ENCODE data around the gene HPCA. TPM values are rescaled to one million over a fixed set of nuclear protein-coding genes. Genes with fewer than 3 reads are reported as not detected.

The HPCA gene
- total RNA-seq, 1 experiment from 2014 or later: not detected

- DNase-seq (ENCODE audit: low spot score): peak; percentile 79
These were observed 47.5 kb downstream of the HPCA start for GRCh38 chr1:32933742-32934322.

- no peak for DNase-seq (ENCODE audit: low spot score)
These were observed 48.2 kb downstream of the HPCA start for GRCh38 chr1:32934535-32934934.

GRCh38 chr1:32937061-32937460 lies 50.8 kb downstream of the HPCA start:
- DNase-seq (ENCODE audit: low spot score): no peak

GRCh38 chr1:32939655-32940371 lies 53.5 kb downstream of the HPCA start:
- peak; percentile 72 for DNase-seq (ENCODE audit: low spot score)

- DNase-seq (ENCODE audit: low spot score): no peak
These were observed 57.9 kb downstream of the HPCA start for GRCh38 chr1:32944180-32944579.

Other genes starting within 250 kb of the HPCA start
- gene ZBTB8OS, start 235.9 kb upstream of the HPCA start, total RNA-seq (2014; rRNA removed; shearing (Covaris generic)): 54.6 and 55.2 TPM in 2 replicates
- 102 and 123 TPM in 2 replicates for gene RBBP4, start 235.3 kb upstream of the HPCA start, total RNA-seq (2014; rRNA removed; shearing (Covaris generic))
- 39.9 and 51.3 TPM in 2 replicates for gene SYNC, start 183.7 kb upstream of the HPCA start, total RNA-seq (2014; rRNA removed; shearing (Covaris generic))
- 63.4 and 79.1 TPM in 2 replicates for gene YARS1, start 69.1 kb upstream of the HPCA start, total RNA-seq (2014; rRNA removed; shearing (Covaris generic))
- 20.0 and 20.4 TPM in 2 replicates for gene S100PBP, start 68.8 kb upstream of the HPCA start, total RNA-seq (2014; rRNA removed; shearing (Covaris generic))
- gene FNDC5, start 15.6 kb upstream of the HPCA start, total RNA-seq (2014; rRNA removed; shearing (Covaris generic)): 0.41 TPM in 1 of 2 replicates, not detected in the other
- gene TMEM54, start 14.9 kb downstream of the HPCA start, total RNA-seq (2014; rRNA removed; shearing (Covaris generic)): 47.5 and 76.9 TPM in 2 replicates
- gene RNF19B, start 78.3 kb downstream of the HPCA start, total RNA-seq (2014; rRNA removed; shearing (Covaris generic)): 7.4 and 7.9 TPM in 2 replicates
- gene AK2, start 150.4 kb downstream of the HPCA start, total RNA-seq (2014; rRNA removed; shearing (Covaris generic)): 160 and 171 TPM in 2 replicates
- gene AZIN2, start 194.7 kb downstream of the HPCA start, total RNA-seq (2014; rRNA removed; shearing (Covaris generic)): 0.74 and 2.7 TPM in 2 replicates